ENCODE data around the gene KLHL15. TPM values are rescaled to one million over a fixed set of nuclear protein-coding genes. Genes with fewer than 3 reads are reported as not detected.
A peak's percentile ranks its signal among the peaks of the same experiment; 100 is the strongest.

The KLHL15 gene
- total and polyA plus RNA-seq, 4 donors = 1.7 to 18.9 (median 3.9) TPM

- peak overlapping the region; percentile 54 to 90 for H3K9ac ChIP-seq (ENCODE audit: insufficient read depth in 1 of 2, low read length in 2 of 2)
- no peak for TF ChIP-seq CTCF (IDR thresholded peaks at IDR 0.05; ENCODE audit: control extremely low read depth, extremely low read depth)
- no peak for ATAC-seq (ENCODE audit: insufficient read depth, low FRiP score)
- H3K27ac ChIP-seq (ENCODE audit: low read depth in 1 of 2, low read length in 1 of 2) = peak overlapping the region in 1 of 2 donors; percentile 99
- H3K27me3 ChIP-seq (ENCODE audit: control insufficient read depth in 3 of 3, insufficient read depth in 3 of 3, low read length in 2 of 3) = peaks cover 7 to 24% (median 23%) of the 10 kb centered on the region in 3 donors
- H3K9me3 ChIP-seq (ENCODE audit: control insufficient read depth in 4 of 4, insufficient read depth in 3 of 4, low read length in 3 of 4) = no peaks in the 10 kb centered on the region
- peak; percentile 30 to 67 (median 47) for DNase-seq
- H3K4me3 ChIP-seq = no peak overlapping the region
- no peaks in the 10 kb centered on the region for H3K36me3 ChIP-seq (ENCODE audit: control insufficient read depth in 4 of 4, insufficient read depth in 4 of 4, low read length in 4 of 4)
- no peaks in the 10 kb centered on the region for H3K4me1 ChIP-seq (ENCODE audit: control insufficient read depth in 5 of 5, insufficient read depth in 5 of 5, low read length in 5 of 5)
- WGBS, 2 donors = 7 to 35% methylated on average over 13 of the region's 13 CpGs
These were observed 554 bp downstream of the KLHL15 start for GRCh38 chrX:24026432-24026831.

- no peaks in the 10 kb centered on the region for H3K36me3 ChIP-seq (ENCODE audit: control insufficient read depth in 4 of 4, insufficient read depth in 4 of 4, low read length in 4 of 4)
- peak overlapping the region; percentile 98 to 99 for H3K27ac ChIP-seq (ENCODE audit: low read depth in 1 of 2, low read length in 1 of 2)
- 0 to 31% methylated on average over 27 to 46 of the region's 46 CpGs for WGBS, 2 donors
- DNase-seq = peak in 2 of 3 donors; percentile 74 to 80
- peaks cover 7 to 25% (median 23%) of the 10 kb centered on the region in 3 donors for H3K27me3 ChIP-seq (ENCODE audit: control insufficient read depth in 3 of 3, insufficient read depth in 3 of 3, low read length in 2 of 3)
- no peaks in the 10 kb centered on the region for H3K4me1 ChIP-seq (ENCODE audit: control insufficient read depth in 5 of 5, insufficient read depth in 5 of 5, low read length in 5 of 5)
- TF ChIP-seq CTCF (IDR thresholded peaks at IDR 0.05; ENCODE audit: control extremely low read depth, extremely low read depth) = no peak
- H3K9me3 ChIP-seq (ENCODE audit: control insufficient read depth in 4 of 4, insufficient read depth in 3 of 4, low read length in 3 of 4) = no peaks in the 10 kb centered on the region
- ATAC-seq (ENCODE audit: insufficient read depth, low FRiP score) = peak; percentile 12
- peak overlapping the region; percentile 55 for H3K4me3 ChIP-seq
- peak overlapping the region; percentile 54 to 90 for H3K9ac ChIP-seq (ENCODE audit: insufficient read depth in 1 of 2, low read length in 2 of 2)
These were observed 1.1 kb downstream of the KLHL15 start for GRCh38 chrX:24025741-24026403.

GRCh38 chrX:24024819-24025740 lies 1.9 kb downstream of the KLHL15 start:
- H3K27me3 ChIP-seq (ENCODE audit: control insufficient read depth in 3 of 3, insufficient read depth in 3 of 3, low read length in 2 of 3) = peaks cover 7 to 22% (median 15%) of the 10 kb centered on the region in 3 donors

More at GRCh38 chrX:24024819-24025740, 1.9 kb downstream of the KLHL15 start:
- 0 to 29% methylated on average over 14 to 111 of the region's 111 CpGs for WGBS, 2 donors
- Histone ChIP-seq H3K9me3 (ENCODE audit: control insufficient read depth in 4 of 4, insufficient read depth in 3 of 4, low read length in 3 of 4) (no peaks in the 10 kb centered on the region), H3K36me3 (ENCODE audit: control insufficient read depth in 4 of 4, insufficient read depth in 4 of 4, low read length in 4 of 4) (no peaks in the 10 kb centered on the region), H3K27ac (ENCODE audit: low read depth in 1 of 2, low read length in 1 of 2) (peak overlapping the region; percentile 98 to 99), H3K4me3 (peak overlapping the region; percentile 70), H3K9ac (ENCODE audit: insufficient read depth in 1 of 2, low read length in 2 of 2) (peak overlapping the region; percentile 65 to 81), H3K4me1 (ENCODE audit: control insufficient read depth in 5 of 5, insufficient read depth in 5 of 5, low read length in 5 of 5) (no peaks in the 10 kb centered on the region)
- ATAC-seq (ENCODE audit: insufficient read depth, low FRiP score) = peak; percentile 92
- no peak for TF ChIP-seq CTCF (IDR thresholded peaks at IDR 0.05; ENCODE audit: control extremely low read depth, extremely low read depth)
- peak; percentile 92 to 94 (median 94) for DNase-seq
